CD4-positive, alpha-beta T cell (primary cell): ENCODE data around the gene PQBP1. TPM values are rescaled to one million over a fixed set of nuclear protein-coding genes. Genes with fewer than 3 reads are reported as not detected.

Source experiments
- ATAC-seq: fragments of 200-7000 bp; cut with Tn5 transposase; one replicate; pipeline ENCODE4 v1.10.0; 2022; ENCODE audit warnings: mild to moderate bottlenecking; ENCODE audit not compliant: poor library complexity
- CTCF ChIA-PET: fragments of 350-600 bp; sonication (Branson Sonifier 250); formaldehyde crosslinking; loops from one replicate; lab custom pipeline; 2021; ENCODE audit warnings: antibody characterized with exemption, inconsistent platforms; lab: Charles Lee
- POLR2A ChIA-PET: fragments of 350-600 bp; sonication (Branson Sonifier 250); formaldehyde crosslinking; loops from one replicate; lab custom pipeline; 2021; ENCODE audit warnings: antibody characterized with exemption, inconsistent platforms; lab: Charles Lee
- DNase-seq, 14 experiments: peaks; one replicate each; pipeline ENCODE4 v3.0.0-alpha.2; 2013 to 2020; ENCODE audit warnings: mixed read lengths in 2 of 14
- H3K27ac ChIP-seq, 2 donors: one replicate each; pipeline versions ENCODE4 v1.5.1 to v1.7.0; 2013; ENCODE audit warnings: low read length in 2 of 2, low read depth in 1 of 2, mild to moderate bottlenecking in 1 of 2
- H3K27me3 ChIP-seq, 2 experiments: 1 replicate in 1 of 2; 2 replicates in 1 of 2; pipeline versions ENCODE4 v1.6.1 to v1.7.0; 2013; ENCODE audit warnings: low read length in 2 of 2, control low read depth in 1 of 2, mild to moderate bottlenecking in 1 of 2, moderate library complexity in 1 of 2; ENCODE audit not compliant: insufficient read depth in 2 of 2, control insufficient read depth in 1 of 2
- H3K36me3 ChIP-seq: one replicate; pipeline ENCODE4 v1.6.1; 2013; ENCODE audit warnings: low read length, control low read depth; ENCODE audit not compliant: insufficient read depth
- H3K4me1 ChIP-seq: one replicate; pipeline ENCODE4 v1.6.1; 2013; ENCODE audit warnings: low read length, control low read depth; ENCODE audit not compliant: insufficient read depth
- H3K4me3 ChIP-seq: one replicate; pipeline ENCODE4 v1.5.1; 2013; ENCODE audit warnings: mild to moderate bottlenecking, low read length, moderate library complexity
- H3K9me3 ChIP-seq, 2 experiments: 1 replicate in 1 of 2; 2 replicates in 1 of 2; pipeline versions ENCODE4 v1.6.1 to v1.7.0; 2013; ENCODE audit warnings: low read length in 2 of 2, mild to moderate bottlenecking in 2 of 2, control low read depth in 1 of 2, moderate library complexity in 1 of 2; ENCODE audit not compliant: control insufficient read depth in 1 of 2, insufficient read depth in 1 of 2
- H3K27ac Mint-ChIP-seq: one replicate; pipeline ENCODE4 v1.8.0; 2020; ENCODE audit warnings: mixed read lengths
- H3K27me3 Mint-ChIP-seq: one replicate; pipeline ENCODE4 v1.8.0; 2021; ENCODE audit warnings: mixed read lengths
- H3K36me3 Mint-ChIP-seq: one replicate; pipeline ENCODE4 v1.8.0; 2021; ENCODE audit warnings: low read depth, mixed read lengths
- H3K4me1 Mint-ChIP-seq: one replicate; pipeline ENCODE4 v1.8.0; 2021; ENCODE audit warnings: low read depth, mixed read lengths
- H3K4me3 Mint-ChIP-seq: one replicate; pipeline ENCODE4 v1.8.0; 2020; ENCODE audit warnings: mild to moderate bottlenecking, mixed read lengths
- H3K9me3 Mint-ChIP-seq: one replicate; pipeline ENCODE4 v1.8.0; 2020; ENCODE audit warnings: mixed read lengths
- intact Hi-C, 2 experiments: fragments of 100-400 bp; cut with DNase I in 1 of 2; cut with micrococcal nuclease in 1 of 2; formaldehyde crosslinking; loops; one replicate each; pipeline versions ENCODE4 v1.15.1 to v1.9.0; 2023 to 2025; cut with DNase I, micrococcal nuclease
- total RNA-seq, 174 experiments: library from RNA in 2 of 174; stranded (reverse) in 2 of 174; gene quantifications; one replicate each; pipeline ENCODE4 v1.2.3 and lab custom pipeline; 2021 to 2026
- TF ChIP-seq, protein P1 (sequence below): fragments of 200-600 bp; IDR thresholded peaks from one replicate; pipeline ENCODE4 v1.8.0; 2022; ENCODE audit warnings: antibody characterized with exemption, mild to moderate bottlenecking

PQBP1 gene
- total RNA-seq, 2 experiments from 2014 or later = 73.0 to 76.6 TPM

DNA sequence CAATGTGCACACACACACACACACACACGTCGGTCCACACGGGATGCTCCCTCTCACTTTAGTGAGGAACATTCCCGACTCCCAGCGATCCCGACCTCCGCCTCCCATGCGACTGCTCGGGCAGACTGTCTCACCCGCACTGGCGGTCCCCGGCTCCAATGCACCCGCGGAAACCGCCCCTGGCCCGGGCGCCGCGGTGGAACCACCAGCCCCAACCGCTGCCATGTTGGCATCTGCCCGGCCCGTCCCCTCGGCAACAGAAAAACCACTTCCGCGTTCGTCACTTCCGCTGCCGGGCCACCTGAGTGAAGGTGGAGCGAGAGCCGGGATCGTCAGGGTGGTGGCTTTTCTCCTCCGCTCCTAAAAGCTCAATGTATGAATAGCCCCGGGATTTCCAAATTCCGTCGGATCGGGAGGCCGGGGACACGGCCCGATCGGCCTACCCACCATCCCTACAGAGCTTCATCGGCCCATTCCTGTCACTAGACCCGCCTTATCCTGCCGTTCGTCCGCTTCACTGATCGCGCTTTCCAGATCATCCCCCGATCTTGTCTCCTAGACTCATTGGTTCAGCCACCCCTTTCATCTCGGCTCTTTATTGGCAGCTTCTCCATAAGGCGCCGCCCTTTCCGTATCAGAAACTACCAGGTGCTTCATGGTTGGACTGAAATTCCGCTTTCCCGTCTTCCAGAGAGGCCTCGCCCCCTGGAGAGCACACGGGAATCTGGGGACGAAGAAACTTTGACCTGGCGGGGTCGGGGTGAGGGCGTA is 13.9 kb downstream of the PQBP1 start, which contains the start of gene SLC35A2:
SLC35A2 (minus strand) TSS at position 235 of the 771 bp plus-strand sequence; CDS start at position 225, 10 bp downstream.
- DNase-seq (peak; percentile 83 to 93 (median 86)), ATAC-seq (peak; percentile 74)
- Histone ChIP-seq H3K27ac (peak within 1 kb of the TSS; percentile 79 to 86), H3K9me3 (no peaks in the 10 kb centered on the region), H3K27me3 (no peaks in the 10 kb centered on the region), H3K4me1 (peaks cover 61% of the 10 kb centered on the region), H3K4me3 (peak within 1 kb of the TSS; percentile 75), H3K36me3 (peaks cover 50% of the 10 kb centered on the region)
- Mint-ChIP-seq H3K27ac (peak within 1 kb of the TSS; percentile 94), H3K27me3 (peaks cover 5% of the 10 kb centered on the region), H3K36me3 (peaks cover 66% of the 10 kb centered on the region), H3K4me1 (peaks cover 50% of the 10 kb centered on the region), H3K9me3 (no peaks in the 10 kb centered on the region), H3K4me3 (peak within 1 kb of the TSS; percentile 88)
- POLR2A ChIA-PET = interaction anchor here (0.6 to 4.7 kb wide), 18 partner anchors 8 to 263 kb away, joined by 3 to 97 read pairs (median 7); partner anchors contain the start of genes GRIPAP1, OTUD5, PQBP1 and TIMM17B
- TF ChIP-seq, protein P1, sequence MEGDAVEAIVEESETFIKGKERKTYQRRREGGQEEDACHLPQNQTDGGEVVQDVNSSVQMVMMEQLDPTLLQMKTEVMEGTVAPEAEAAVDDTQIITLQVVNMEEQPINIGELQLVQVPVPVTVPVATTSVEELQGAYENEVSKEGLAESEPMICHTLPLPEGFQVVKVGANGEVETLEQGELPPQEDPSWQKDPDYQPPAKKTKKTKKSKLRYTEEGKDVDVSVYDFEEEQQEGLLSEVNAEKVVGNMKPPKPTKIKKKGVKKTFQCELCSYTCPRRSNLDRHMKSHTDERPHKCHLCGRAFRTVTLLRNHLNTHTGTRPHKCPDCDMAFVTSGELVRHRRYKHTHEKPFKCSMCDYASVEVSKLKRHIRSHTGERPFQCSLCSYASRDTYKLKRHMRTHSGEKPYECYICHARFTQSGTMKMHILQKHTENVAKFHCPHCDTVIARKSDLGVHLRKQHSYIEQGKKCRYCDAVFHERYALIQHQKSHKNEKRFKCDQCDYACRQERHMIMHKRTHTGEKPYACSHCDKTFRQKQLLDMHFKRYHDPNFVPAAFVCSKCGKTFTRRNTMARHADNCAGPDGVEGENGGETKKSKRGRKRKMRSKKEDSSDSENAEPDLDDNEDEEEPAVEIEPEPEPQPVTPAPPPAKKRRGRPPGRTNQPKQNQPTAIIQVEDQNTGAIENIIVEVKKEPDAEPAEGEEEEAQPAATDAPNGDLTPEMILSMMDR = no peak
- CTCF ChIA-PET = interaction anchor here (1.0 to 1.6 kb wide), 3 partner anchors 20 to 263 kb away, joined by 3 to 11 read pairs (median 8); no protein-coding TSS in a partner anchor
- intact Hi-C loops = loop anchor here (2.0 to 10.0 kb wide), 5 partner anchors 15 to 1257 kb away; partner anchors contain the start of genes ELK1 (in 1 of the 2), PQBP1 (in 1 of the 2), TIMM17B (in 1 of the 2) and UXT (in 1 of the 2)

DNA sequence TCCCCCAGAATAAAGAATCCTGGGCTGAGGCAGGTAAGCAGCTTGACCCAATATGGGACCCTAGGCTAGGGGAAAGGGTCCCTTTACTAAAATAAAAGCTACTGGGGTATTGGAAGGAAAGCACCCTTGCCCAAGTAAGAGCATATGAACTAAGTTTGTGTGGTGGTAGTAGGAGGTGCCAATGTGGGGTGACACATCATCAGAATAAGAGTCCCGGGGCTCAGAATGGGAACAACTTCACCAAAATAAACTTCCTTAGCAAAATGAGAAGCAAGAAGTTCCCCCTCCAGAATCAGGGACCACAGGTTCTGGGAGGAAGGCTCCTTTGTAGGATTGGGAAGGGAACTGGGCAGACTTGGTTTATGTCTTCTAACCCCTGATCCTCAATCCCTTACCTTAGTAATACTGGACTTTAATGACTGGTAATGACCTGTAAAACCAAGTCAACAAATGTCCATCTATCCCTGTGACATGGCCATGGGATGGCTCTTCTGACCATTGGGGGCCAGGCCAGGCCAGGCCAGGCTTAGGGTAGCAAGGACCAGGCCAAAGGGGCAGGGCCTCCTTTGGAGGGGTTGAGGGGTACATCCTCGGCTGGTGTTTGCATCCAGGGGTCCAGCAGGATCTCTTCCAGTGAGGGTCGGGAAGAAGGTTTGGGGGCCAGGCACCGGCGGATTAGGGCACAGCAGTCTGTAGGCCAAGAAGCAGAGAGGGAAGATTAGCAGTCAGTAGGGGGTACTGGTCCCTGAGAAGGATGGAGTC is 16.1 kb downstream of the PQBP1 start:
- POLR2A ChIA-PET = interaction anchor here (1.0 to 11.7 kb wide), 4 partner anchors 16 to 44 kb away, joined by 4 to 335 read pairs (median 52); partner anchors contain the start of genes PQBP1 and TIMM17B
- DNase-seq (no peak), ATAC-seq (no peak)
- H3K27ac ChIP-seq = no peak overlapping the region
- peak overlapping the region; percentile 89 for H3K4me3 ChIP-seq
- no peaks in the 10 kb centered on the region for H3K9me3 Mint-ChIP-seq
- CTCF ChIA-PET = no interaction called here
- TF ChIP-seq, protein P1 = no peak
- peak overlapping the region; percentile 94 for H3K27ac Mint-ChIP-seq
- peaks cover 55% of the 10 kb centered on the region for H3K4me1 Mint-ChIP-seq
- intact Hi-C loops = loop anchor here (5.0 to 10.0 kb wide), 4 partner anchors 34 to 1259 kb away; partner anchors contain the start of genes ELK1 (in 1 of the 2) and UXT (in 1 of the 2)
- no peaks in the 10 kb centered on the region for H3K9me3 ChIP-seq
- H3K36me3 ChIP-seq = peaks cover 59% of the 10 kb centered on the region
- peaks cover 84% of the 10 kb centered on the region for H3K36me3 Mint-ChIP-seq
- peaks cover 62% of the 10 kb centered on the region for H3K4me1 ChIP-seq
- no peaks in the 10 kb centered on the region for H3K27me3 ChIP-seq
- peaks cover 5% of the 10 kb centered on the region for H3K27me3 Mint-ChIP-seq
- H3K4me3 Mint-ChIP-seq = peak overlapping the region; percentile 98
